Prostate gland (tissue), 2 donors: Measurements from ENCODE around the gene RSPH10B2. TPM values are rescaled to one million over a fixed set of nuclear protein-coding genes. Genes with fewer than 3 reads are reported as not detected.
A peak's percentile ranks its signal among the peaks of the same experiment; 100 is the strongest.
"Not testable (repeated sequence)": the region's sequence is repeated elsewhere in the genome, so short reads cannot be mapped to it uniquely, and the experiment has no call there.

ENCODE experiments used
- DNase-seq: peaks from one replicate; pipeline ENCODE4 v3.0.0-alpha.2; 2019; ENCODE audit warnings: low spot score
- H3K27ac ChIP-seq, 2 donors: fragments of 200-600 bp; sonication (generic); 2 replicates each; pipeline ENCODE4 v1.5.1; 2017 to 2019
- H3K27me3 ChIP-seq: fragments of 200-600 bp; sonication (generic); replicated peaks from 2 replicates; pipeline ENCODE4 v1.5.1; 2019; ENCODE audit not compliant: insufficient read depth
- H3K36me3 ChIP-seq, 2 donors: fragments of 200-600 bp; sonication (generic); 1 replicate in 1 of 2; 2 replicates in 1 of 2; pipeline versions ENCODE4 v1.5.1 to v1.8.1; 2017 to 2019
- H3K4me1 ChIP-seq: fragments of 200-600 bp; sonication (generic); replicated peaks from 2 replicates; pipeline ENCODE4 v1.5.1; 2019
- H3K4me3 ChIP-seq, 2 donors: fragments of 200-600 bp; sonication (generic); 2 replicates each; pipeline ENCODE4 v1.5.1; 2017 to 2019
- H3K9me3 ChIP-seq: fragments of 200-600 bp; sonication (generic); 2 replicates; pipeline ENCODE4 v1.5.1; 2017
- CTCF ChIP-seq, 4 experiments: fragments of 200-600 bp in 2 of 4; fragments of 450-650 bp in 2 of 4; sonication (generic) in 2 of 4; IDR thresholded peaks; 1 replicate in 3 of 4; 2 replicates in 1 of 4; pipeline ENCODE4 v1.5.1; 2016 to 2019; ENCODE audit warnings: antibody characterized with exemption in 4 of 4, mild to moderate bottlenecking in 2 of 4, moderate library complexity in 2 of 4
- POLR2A ChIP-seq: fragments of 450-650 bp; IDR thresholded peaks from one replicate; pipeline ENCODE4 v1.6.1; 2016; ENCODE audit warnings: antibody characterized with exemption, mild to moderate bottlenecking
- POLR2AphosphoS5 ChIP-seq: sonication (generic); formaldehyde crosslinking; IDR thresholded peaks from one replicate; pipeline ENCODE4 v1.6.1; 2017; ENCODE audit warnings: antibody characterized with exemption
- WGBS: methylation state at CpG from one replicate; pipeline ENCODE4 v1.1.5; 2018; 5-methylcytosine and 5-hydroxymethylcytosine counted together
- intact Hi-C: fragments of 100-400 bp; cut with DNase I; formaldehyde crosslinking; loops from one replicate; pipeline ENCODE4 v1.14.2; 2022
- total RNA-seq, 2 donors: library from RNA; depleted of rRNA; stranded (reverse); fragments of >200 nt; gene quantifications; one replicate each; pipeline ENCODE4 v1.1.0, GENCODE V29; 2016

The RSPH10B2 gene
- total RNA-seq, 2 donors from 2014 or later, result 14.6 TPM; not detected in 1

- peak overlapping the region; percentile 55 to 57 for H3K4me3 ChIP-seq
- DNase-seq, intact Hi-C loops, H3K9me3 ChIP-seq, H3K36me3 ChIP-seq, H3K4me1 ChIP-seq, H3K27ac ChIP-seq, H3K27me3 ChIP-seq: not testable (repeated sequence)
- WGBS, result 38% methylated on average over 11 of the region's 42 CpGs
Measured at GRCh38 chr7:6825236-6826125, 71.6 kb downstream of the RSPH10B2 start.

DNA sequence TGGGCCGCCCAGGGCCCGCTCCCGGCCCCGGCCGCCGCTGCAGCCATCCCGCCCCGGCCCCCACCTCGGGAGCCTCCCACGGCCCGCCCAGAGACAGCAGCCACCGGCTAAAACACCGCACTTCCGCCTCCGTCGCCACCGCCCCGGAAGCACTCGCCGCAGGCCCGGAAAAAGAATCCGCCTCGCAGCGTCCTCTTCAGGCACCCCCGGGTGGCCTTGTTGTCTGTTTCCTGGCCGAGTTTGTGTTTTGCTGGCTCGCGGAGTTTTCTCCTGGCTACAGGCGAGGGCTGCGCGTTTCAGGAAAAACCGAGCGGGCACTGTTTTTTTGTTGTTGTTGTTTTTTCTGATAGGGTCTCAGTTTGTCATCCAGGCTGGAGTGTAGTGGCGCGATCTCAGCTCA is 72.2 kb downstream of the RSPH10B2 start, which contains the start of gene CCZ1B:
TSS of gene CCZ1B (minus strand) at position 125 of the 400 bp plus-strand sequence. CDS start at position 47, 78 bp downstream.
- peak; percentile 51 for TF ChIP-seq POLR2AphosphoS5
- Histone ChIP-seq H3K27ac (peak within 1 kb of the TSS; percentile 55 to 63), H3K4me3 (peak within 1 kb of the TSS; percentile 55 to 57)
- under 1% methylated on average over 18 of the region's 35 CpGs for WGBS
- H3K36me3 ChIP-seq, intact Hi-C loops, H3K27me3 ChIP-seq, H3K9me3 ChIP-seq, H3K4me1 ChIP-seq: not testable (repeated sequence)
- DNase-seq, result peak; percentile 44

- H3K4me3 ChIP-seq, H3K4me1 ChIP-seq, H3K27ac ChIP-seq, DNase-seq, H3K36me3 ChIP-seq, intact Hi-C loops, H3K27me3 ChIP-seq, H3K9me3 ChIP-seq: not testable (repeated sequence)
- WGBS, result 65% methylated on average over 12 of the region's 12 CpGs
Measured at GRCh38 chr7:6827180-6827579, 73.3 kb downstream of the RSPH10B2 start.

DNA sequence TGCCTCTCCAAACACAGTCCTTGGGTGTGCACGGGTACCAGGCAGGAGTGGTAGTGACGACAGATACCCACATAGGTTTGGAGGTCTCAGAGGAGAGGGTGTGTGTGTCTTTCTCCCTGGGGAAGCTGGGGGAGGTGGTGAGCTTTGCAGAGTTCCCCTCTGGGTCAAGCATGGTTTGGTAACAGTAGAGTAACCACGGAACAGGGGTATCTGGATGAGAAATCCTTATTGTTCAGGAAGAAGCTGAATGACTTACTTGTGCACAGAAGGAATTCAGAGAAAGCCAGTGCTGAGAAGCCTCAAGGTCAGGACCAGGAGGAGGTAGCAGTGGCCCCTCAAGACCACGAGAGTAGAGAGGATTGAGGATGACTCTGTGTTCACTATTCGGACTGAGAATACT is 75.7 kb downstream of the RSPH10B2 start:
- H3K27me3 ChIP-seq, DNase-seq, H3K9me3 ChIP-seq, H3K4me1 ChIP-seq, H3K4me3 ChIP-seq, H3K27ac ChIP-seq, H3K36me3 ChIP-seq, intact Hi-C loops: not testable (repeated sequence)
- WGBS, result 62% methylated on average over 5 of the region's 5 CpGs

DNA sequence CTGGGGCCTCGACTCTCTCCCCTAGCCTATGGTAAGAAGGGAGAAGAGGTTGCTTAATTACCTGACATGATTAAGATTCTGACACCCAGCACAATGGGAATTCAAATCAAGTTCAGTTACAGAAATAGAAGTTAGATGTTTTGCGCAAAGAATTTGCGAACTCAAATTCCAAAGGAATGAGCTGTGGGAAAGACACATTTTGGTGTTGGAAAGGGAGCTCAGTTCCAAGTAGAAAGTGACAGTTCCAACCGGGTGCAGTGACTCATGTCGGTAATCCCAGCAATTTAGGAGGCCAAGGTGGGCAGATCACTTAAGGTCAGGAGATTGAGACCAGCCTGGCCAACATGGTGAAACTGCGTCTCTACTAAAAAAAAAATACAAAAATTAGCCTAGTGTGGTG is 76.1 kb downstream of the RSPH10B2 start:
- H3K36me3 ChIP-seq, intact Hi-C loops, H3K27me3 ChIP-seq, H3K4me3 ChIP-seq, DNase-seq, H3K4me1 ChIP-seq, H3K27ac ChIP-seq, H3K9me3 ChIP-seq: not testable (repeated sequence)
- 75% methylated on average over 6 of the region's 6 CpGs for WGBS

GRCh38 chr7:6831018-6831725 is 77.3 kb downstream of the RSPH10B2 start:
- H3K36me3 ChIP-seq, result no peaks in the 10 kb centered on the region
- no peak for TF ChIP-seq CTCF (IDR thresholded peaks at IDR 0.05)
- no peak for TF ChIP-seq POLR2A
- TF ChIP-seq POLR2AphosphoS5, result no peak
- H3K4me1 ChIP-seq, result no peaks in the 10 kb centered on the region
- no peak for DNase-seq
- no peak overlapping the region for H3K27ac ChIP-seq
- no peaks in the 10 kb centered on the region for H3K9me3 ChIP-seq
- WGBS, result 74% methylated on average over 7 of the region's 7 CpGs
- H3K4me3 ChIP-seq, result no peak overlapping the region
- intact Hi-C loops, result no loop called here
- H3K27me3 ChIP-seq, result no peaks in the 10 kb centered on the region

GRCh38 chr7:6833636-6834035 is 79.7 kb downstream of the RSPH10B2 start:
- Histone ChIP-seq H3K4me1 (no peaks in the 10 kb centered on the region), H3K4me3 (no peak overlapping the region), H3K9me3 (no peaks in the 10 kb centered on the region), H3K27ac (no peak overlapping the region), H3K27me3 (no peaks in the 10 kb centered on the region), H3K36me3 (no peaks in the 10 kb centered on the region)
- no peak for DNase-seq
- intact Hi-C loops, result no loop called here
- 77% methylated on average over 6 of the region's 6 CpGs for WGBS
- no peak for TF ChIP-seq POLR2AphosphoS5
- TF ChIP-seq POLR2A, result no peak

- H3K27ac ChIP-seq, DNase-seq, intact Hi-C loops, H3K36me3 ChIP-seq, H3K27me3 ChIP-seq, H3K9me3 ChIP-seq, H3K4me1 ChIP-seq, H3K4me3 ChIP-seq: not testable (repeated sequence)
- WGBS, result 74% methylated on average over 3 of the region's 3 CpGs
Measured at GRCh38 chr7:6835521-6835920, 81.6 kb downstream of the RSPH10B2 start.

- H3K27ac ChIP-seq, intact Hi-C loops, H3K4me3 ChIP-seq, H3K36me3 ChIP-seq, H3K9me3 ChIP-seq, H3K4me1 ChIP-seq, H3K27me3 ChIP-seq, DNase-seq: not testable (repeated sequence)
- WGBS, result 79% methylated on average over 10 of the region's 10 CpGs
Measured at GRCh38 chr7:6837081-6837480, 83.2 kb downstream of the RSPH10B2 start.
